ENCODE results near the gene HOXB1.
A peak's percentile ranks its signal among the peaks of the same experiment; 100 is the strongest.

- TF ChIP-seq CTCF (IDR thresholded peaks at IDR 0.05) (no peak), POLR2A (IDR thresholded peaks at IDR 0.05) (no peak), POLR2AphosphoS5 (IDR thresholded peaks at IDR 0.05) (peak in 1 of 3 donors; percentile 14), EP300 (IDR thresholded peaks at IDR 0.05) (no peak)
These were observed 21.8 kb upstream of the HOXB1 start for GRCh38 chr17:48552466-48553189.

Data from suprapubic skin (tissue), 4 donors.